Endothelial cell of umbilical vein (primary cell): ENCODE measurements around the gene ZNF362. TPM values are rescaled to one million over a fixed set of nuclear protein-coding genes. Genes with fewer than 3 reads are reported as not detected.

Experiments
- BruUV-seq: library from RNA; stranded (reverse); fragments of 400-500 nt; replicated peaks from 2 replicates; lab custom pipeline; 2021; lab: Mats Ljungman, UMichigan
- CTCF ChIA-PET: fragments of 300-600, 350-600 bp; sonication (Branson Sonifier 250); formaldehyde crosslinking; loops from one replicate; lab custom pipeline; 2021; ENCODE audit warnings: antibody characterized with exemption, inconsistent platforms; lab: Charles Lee
- POLR2A ChIA-PET: fragments of 300-600, 350-600 bp; sonication (Branson Sonifier 250); formaldehyde crosslinking; loops from one replicate; lab custom pipeline; 2021; ENCODE audit warnings: antibody characterized with exemption, inconsistent platforms; lab: Charles Lee
- DNase-seq: peaks from one replicate; pipeline ENCODE4 v3.0.0-alpha.2; 2011; ENCODE audit warnings: low read depth, low spot score
- FAIRE-seq: peaks from 2 replicates; lab custom pipeline; 2011; peaks lifted over from hg19 to GRCh38; lab: Jason Lieb, UNC
- H2AFZ ChIP-seq: 2 replicates; pipeline ENCODE4 v1.6.0; 2012; ENCODE audit warnings: low read depth, low read length, control low read depth, inconsistent platforms
- H3K27ac ChIP-seq: 2 replicates; pipeline ENCODE4 v1.5.1; 2011; ENCODE audit warnings: low read depth, mild to moderate bottlenecking, control low read depth, low read length, moderate library complexity; ENCODE audit not compliant: insufficient read depth
- H3K27me3 ChIP-seq, 2 experiments: 2 replicates each; pipeline versions ENCODE4 v1.6.0 to v1.6.1; 2011; ENCODE audit warnings: low read length in 2 of 2, mixed read lengths in 1 of 2; ENCODE audit not compliant: control insufficient read depth in 2 of 2, insufficient read depth in 2 of 2
- H3K36me3 ChIP-seq, 2 experiments: 2 replicates in 1 of 2; 3 replicates in 1 of 2; pipeline ENCODE4 v1.5.1; 2011; ENCODE audit warnings: low read length in 2 of 2, mild to moderate bottlenecking in 1 of 2, moderate library complexity in 1 of 2; ENCODE audit not compliant: control insufficient read depth in 2 of 2, insufficient read depth in 2 of 2; ENCODE audit errors: extremely low read depth in 1 of 2
- H3K4me1 ChIP-seq: 3 replicates; pipeline ENCODE4 v1.5.1; 2011; ENCODE audit warnings: mild to moderate bottlenecking, low read length; ENCODE audit not compliant: control insufficient read depth, insufficient read depth; ENCODE audit errors: extremely low read depth
- H3K4me2 ChIP-seq: 2 replicates; pipeline ENCODE4 v1.6.1; 2011; ENCODE audit warnings: low read length, control low read depth, mixed read lengths; ENCODE audit not compliant: insufficient read depth
- H3K4me3 ChIP-seq, 3 experiments: fragments of 200-600 bp in 1 of 3; sonication (generic), shearing (Covaris generic) in 1 of 3; replicated peaks in 1 of 3; 2 replicates each; pipeline ENCODE4 v1.5.1; 2011 to 2016; ENCODE audit warnings: control low read depth in 3 of 3, low read length in 3 of 3, mild to moderate bottlenecking in 2 of 3, inconsistent platforms in 1 of 3, low read depth in 1 of 3, moderate library complexity in 1 of 3; ENCODE audit not compliant: insufficient read depth in 1 of 3
- H3K79me2 ChIP-seq: 2 replicates; pipeline ENCODE4 v1.6.0; 2012; ENCODE audit warnings: low read length, inconsistent platforms; ENCODE audit not compliant: control insufficient read depth, insufficient read depth
- H3K9ac ChIP-seq: replicated peaks from 2 replicates; pipeline ENCODE3; 2011; ENCODE audit warnings: low read length, control low read depth; ENCODE audit not compliant: insufficient read depth; ENCODE audit errors: extremely low read depth
- H3K9me1 ChIP-seq: replicated peaks from 3 replicates; pipeline ENCODE4 v1.6.0; 2011; ENCODE audit warnings: mild to moderate bottlenecking, low read length; ENCODE audit not compliant: control insufficient read depth, insufficient read depth; ENCODE audit errors: extremely low read depth
- H3K9me3 ChIP-seq: replicated peaks from 2 replicates; pipeline ENCODE4 v1.5.1; 2012; ENCODE audit warnings: low read length, inconsistent platforms; ENCODE audit not compliant: control insufficient read depth, insufficient read depth
- H4K20me1 ChIP-seq: replicated peaks from 2 replicates; pipeline ENCODE3; 2011; ENCODE audit warnings: mild to moderate bottlenecking, low read length; ENCODE audit not compliant: control insufficient read depth, insufficient read depth; ENCODE audit errors: extremely low read depth
- EZH2 ChIP-seq: IDR thresholded peaks from 2 replicates; pipeline ENCODE4 v1.6.1; 2012; ENCODE audit warnings: borderline replicate concordance, low read depth, mild to moderate bottlenecking, moderate library complexity, low read length, inconsistent platforms; ENCODE audit not compliant: severe bottlenecking
- FOS ChIP-seq: IDR thresholded peaks from 2 replicates; pipeline ENCODE4 v1.6.1; 2011; ENCODE audit warnings: mild to moderate bottlenecking, low read length, moderate library complexity, borderline replicate concordance; ENCODE audit not compliant: insufficient read depth
- GATA2 ChIP-seq: IDR thresholded peaks from 2 replicates; pipeline ENCODE4 v1.7.0; 2011; ENCODE audit warnings: low read depth, mild to moderate bottlenecking, moderate library complexity, mixed read lengths, low read length; ENCODE audit not compliant: insufficient read length, insufficient read depth
- JUN ChIP-seq: IDR thresholded peaks from 2 replicates; pipeline ENCODE4 v1.6.1; 2011; ENCODE audit warnings: borderline replicate concordance, low read depth; ENCODE audit not compliant: insufficient read length, insufficient read depth
- MYC ChIP-seq: IDR thresholded peaks from one replicate; pipeline ENCODE4 v1.6.1; 2011; ENCODE audit warnings: mild to moderate bottlenecking, low read depth, low read length
- POLR2A ChIP-seq: IDR thresholded peaks from 2 replicates; pipeline ENCODE4 v1.6.1; 2012; ENCODE audit warnings: low read depth, mild to moderate bottlenecking, control low read depth, low read length
- POLR2AphosphoS5 ChIP-seq: IDR thresholded peaks from 2 replicates; pipeline ENCODE4 v1.6.1; 2012; ENCODE audit warnings: low read depth, mild to moderate bottlenecking, control low read depth, low read length, moderate library complexity; ENCODE audit not compliant: insufficient read depth
- dilution Hi-C: fragments of 300-500 bp; cut with MboI; formaldehyde crosslinking; loops from one replicate; pipeline ENCODE4 v1.15.0; 2019; ENCODE audit warnings: low sequenced_read_pairs; ENCODE audit not compliant: extremely low pct_ligation_motif_present
- intact Hi-C: fragments of 100-400 bp; cut with micrococcal nuclease; formaldehyde crosslinking; loops from one replicate; pipeline ENCODE4 v1.10.0; 2022
- polyA plus RNA-seq, 4 experiments: library from polyadenylated mRNA; depleted of rRNA in 3 of 4; stranded (reverse) in 3 of 4; unstranded in 1 of 4; fragments of >200 nt; gene quantifications; 2 replicates each; pipeline versions ENCODE4 v1.2.1 to v1.2.3, GENCODE V29; 2011 to 2012; ENCODE audit warnings: missing spikeins in 1 of 4
- total RNA-seq: library from RNA; stranded (reverse); gene quantifications from 2 replicates; pipeline ENCODE4 v1.2.3, GENCODE V29; 2021
- TF ChIP-seq, protein P1 (sequence below): IDR thresholded peaks from 2 replicates; pipeline ENCODE4 v1.6.1; 2011; ENCODE audit not compliant: insufficient read depth, insufficient read length
- TF ChIP-seq, protein P2 (sequence below), 2 donors: IDR thresholded peaks; 1 replicate in 1 of 2; 2 replicates in 1 of 2; pipeline ENCODE4 v1.5.1; 2011; ENCODE audit warnings: low read length in 2 of 2, mild to moderate bottlenecking in 2 of 2, moderate library complexity in 2 of 2, control low read depth in 1 of 2, inconsistent platforms in 1 of 2, low read depth in 1 of 2; ENCODE audit not compliant: insufficient read depth in 1 of 2; ENCODE audit errors: extremely low read depth in 1 of 2

Gene ZNF362
- total and polyA plus RNA-seq, 2 donors (not counting 3 experiments of a cell fraction or from before 2014, with no cell fraction given): 28.4 to 35.3 TPM

DNA sequence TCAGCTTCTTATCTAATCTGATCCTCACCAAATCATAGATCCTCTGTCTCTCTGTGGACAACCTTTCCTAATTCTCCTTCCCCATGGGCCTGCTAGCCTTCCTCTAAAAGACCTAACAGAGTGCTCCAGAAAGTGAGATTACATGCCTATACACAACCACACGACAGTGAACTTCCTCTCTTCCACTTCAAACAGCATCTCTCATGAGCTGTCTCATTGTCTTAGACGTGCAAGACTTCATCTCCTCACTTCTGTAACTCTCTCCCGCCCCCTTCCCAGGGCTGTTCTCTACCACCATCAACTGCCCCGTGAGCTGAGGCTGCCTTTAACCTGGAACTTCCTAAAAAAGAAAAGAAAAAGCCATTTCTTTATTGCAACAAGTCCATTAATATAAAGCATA lies 78.7 kb downstream of the ZNF362 start:
- Histone ChIP-seq H3K36me3 (peaks cover 11 to 28% of the 10 kb centered on the region in 2 experiments), H3K79me2 (peaks cover 77% of the 10 kb centered on the region), H3K27me3 (no peaks in the 10 kb centered on the region), H4K20me1 (peaks cover under 1% of the 10 kb centered on the region), H3K4me1 (peaks cover 37% of the 10 kb centered on the region), H3K9me3 (no peaks in the 10 kb centered on the region), H3K9ac (no peak overlapping the region), H3K4me2 (no peak overlapping the region), H3K4me3 (no peak overlapping the region), H3K9me1 (no peaks in the 10 kb centered on the region), H3K27ac (no peak overlapping the region), H2AFZ (no peak overlapping the region)
- ChIA-PET POLR2A (no interaction called here), CTCF (interaction anchor here (1.5 to 2.2 kb wide), 2 partner anchors 16 to 40 kb away, joined by 5 to 6 read pairs; no protein-coding TSS in a partner anchor)
- dilution Hi-C loops: no loop called here
- TF ChIP-seq, protein P1, sequence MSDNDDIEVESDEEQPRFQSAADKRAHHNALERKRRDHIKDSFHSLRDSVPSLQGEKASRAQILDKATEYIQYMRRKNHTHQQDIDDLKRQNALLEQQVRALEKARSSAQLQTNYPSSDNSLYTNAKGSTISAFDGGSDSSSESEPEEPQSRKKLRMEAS: no peak
- TF ChIP-seq MYC (no peak), GATA2 (no peak), POLR2A (no peak), FOS (no peak), POLR2AphosphoS5 (no peak), EZH2 (no peak), JUN (no peak)
- TF ChIP-seq, protein P2, sequence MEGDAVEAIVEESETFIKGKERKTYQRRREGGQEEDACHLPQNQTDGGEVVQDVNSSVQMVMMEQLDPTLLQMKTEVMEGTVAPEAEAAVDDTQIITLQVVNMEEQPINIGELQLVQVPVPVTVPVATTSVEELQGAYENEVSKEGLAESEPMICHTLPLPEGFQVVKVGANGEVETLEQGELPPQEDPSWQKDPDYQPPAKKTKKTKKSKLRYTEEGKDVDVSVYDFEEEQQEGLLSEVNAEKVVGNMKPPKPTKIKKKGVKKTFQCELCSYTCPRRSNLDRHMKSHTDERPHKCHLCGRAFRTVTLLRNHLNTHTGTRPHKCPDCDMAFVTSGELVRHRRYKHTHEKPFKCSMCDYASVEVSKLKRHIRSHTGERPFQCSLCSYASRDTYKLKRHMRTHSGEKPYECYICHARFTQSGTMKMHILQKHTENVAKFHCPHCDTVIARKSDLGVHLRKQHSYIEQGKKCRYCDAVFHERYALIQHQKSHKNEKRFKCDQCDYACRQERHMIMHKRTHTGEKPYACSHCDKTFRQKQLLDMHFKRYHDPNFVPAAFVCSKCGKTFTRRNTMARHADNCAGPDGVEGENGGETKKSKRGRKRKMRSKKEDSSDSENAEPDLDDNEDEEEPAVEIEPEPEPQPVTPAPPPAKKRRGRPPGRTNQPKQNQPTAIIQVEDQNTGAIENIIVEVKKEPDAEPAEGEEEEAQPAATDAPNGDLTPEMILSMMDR (IDR thresholded peaks at IDR 0.05; ENCODE audit: extremely low read depth in 1 of 2, insufficient read depth in 1 of 2, low read depth in 1 of 2, low read length in 2 of 2): no peak
- FAIRE-seq (no peak), DNase-seq (no peak)
- intact Hi-C loops: no loop called here
- no TSS peak for BruUV-seq
